BE2C (cell line): ENCODE measurements around the gene HSF2.

ENCODE experiments used
- DNase-seq: peaks from one replicate; pipeline ENCODE4 v3.0.0-alpha.2; 2020
- H3K27me3 ChIP-seq: fragments of 250-450 bp; sonication (Bioruptor Pico); 2 replicates; pipeline ENCODE4 v1.5.1; 2020; ENCODE audit warnings: mild to moderate bottlenecking
- H3K36me3 ChIP-seq: fragments of 250-450 bp; sonication (Bioruptor Pico); 2 replicates; pipeline ENCODE4 v1.5.1; 2020; ENCODE audit warnings: mild to moderate bottlenecking
- H3K4me1 ChIP-seq: fragments of 250-450 bp; sonication (Bioruptor Pico); 2 replicates; pipeline ENCODE4 v1.5.1; 2020
- H3K4me3 ChIP-seq: 2 replicates; pipeline ENCODE4 v1.5.1; 2011; ENCODE audit warnings: low read depth, low read length
- H3K9me3 ChIP-seq: fragments of 250-450 bp; sonication (Bioruptor Pico); 2 replicates; pipeline ENCODE4 v1.5.1; 2020
- TF ChIP-seq, protein P1 (sequence below): IDR thresholded peaks from 2 replicates; pipeline ENCODE4 v1.5.1; 2012; ENCODE audit warnings: mild to moderate bottlenecking, low read depth, low read length

Gene HSF2

DNA sequence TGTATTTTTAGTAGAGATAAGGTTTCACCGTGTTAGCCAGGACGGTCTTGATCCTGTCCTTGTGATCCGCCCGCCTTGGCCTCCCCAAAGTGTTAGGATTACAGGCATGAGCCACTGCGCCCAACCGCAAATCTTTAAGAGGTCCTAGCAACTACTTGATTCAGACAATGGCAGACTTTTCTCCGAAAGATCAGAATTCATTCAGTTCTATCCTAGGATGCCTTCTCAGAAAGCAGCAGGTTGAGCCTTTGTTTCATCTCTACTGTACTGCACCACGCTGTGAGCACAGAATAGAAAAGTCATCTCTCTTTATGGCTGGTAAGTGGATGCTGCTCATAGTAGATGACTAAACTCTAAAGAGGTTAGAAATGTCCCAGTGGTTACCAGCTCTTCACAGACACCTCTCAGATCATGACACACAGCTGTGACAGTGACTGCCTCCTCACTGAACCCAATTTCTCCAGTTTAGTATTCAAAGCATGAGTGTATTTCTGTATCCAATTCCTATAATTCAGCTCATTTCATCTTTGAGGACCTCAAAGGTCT is 6.0 kb upstream of the HSF2 start:
- no peaks in the 10 kb centered on the region for H3K36me3 ChIP-seq
- no peak for DNase-seq
- no peaks in the 10 kb centered on the region for H3K4me1 ChIP-seq
- H3K9me3 ChIP-seq, result no peaks in the 10 kb centered on the region
- no peak overlapping the region for H3K4me3 ChIP-seq
- TF ChIP-seq, protein P1, sequence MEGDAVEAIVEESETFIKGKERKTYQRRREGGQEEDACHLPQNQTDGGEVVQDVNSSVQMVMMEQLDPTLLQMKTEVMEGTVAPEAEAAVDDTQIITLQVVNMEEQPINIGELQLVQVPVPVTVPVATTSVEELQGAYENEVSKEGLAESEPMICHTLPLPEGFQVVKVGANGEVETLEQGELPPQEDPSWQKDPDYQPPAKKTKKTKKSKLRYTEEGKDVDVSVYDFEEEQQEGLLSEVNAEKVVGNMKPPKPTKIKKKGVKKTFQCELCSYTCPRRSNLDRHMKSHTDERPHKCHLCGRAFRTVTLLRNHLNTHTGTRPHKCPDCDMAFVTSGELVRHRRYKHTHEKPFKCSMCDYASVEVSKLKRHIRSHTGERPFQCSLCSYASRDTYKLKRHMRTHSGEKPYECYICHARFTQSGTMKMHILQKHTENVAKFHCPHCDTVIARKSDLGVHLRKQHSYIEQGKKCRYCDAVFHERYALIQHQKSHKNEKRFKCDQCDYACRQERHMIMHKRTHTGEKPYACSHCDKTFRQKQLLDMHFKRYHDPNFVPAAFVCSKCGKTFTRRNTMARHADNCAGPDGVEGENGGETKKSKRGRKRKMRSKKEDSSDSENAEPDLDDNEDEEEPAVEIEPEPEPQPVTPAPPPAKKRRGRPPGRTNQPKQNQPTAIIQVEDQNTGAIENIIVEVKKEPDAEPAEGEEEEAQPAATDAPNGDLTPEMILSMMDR, result no peak
- no peaks in the 10 kb centered on the region; the same call in 1 of the 2 replicates for H3K27me3 ChIP-seq

DNA sequence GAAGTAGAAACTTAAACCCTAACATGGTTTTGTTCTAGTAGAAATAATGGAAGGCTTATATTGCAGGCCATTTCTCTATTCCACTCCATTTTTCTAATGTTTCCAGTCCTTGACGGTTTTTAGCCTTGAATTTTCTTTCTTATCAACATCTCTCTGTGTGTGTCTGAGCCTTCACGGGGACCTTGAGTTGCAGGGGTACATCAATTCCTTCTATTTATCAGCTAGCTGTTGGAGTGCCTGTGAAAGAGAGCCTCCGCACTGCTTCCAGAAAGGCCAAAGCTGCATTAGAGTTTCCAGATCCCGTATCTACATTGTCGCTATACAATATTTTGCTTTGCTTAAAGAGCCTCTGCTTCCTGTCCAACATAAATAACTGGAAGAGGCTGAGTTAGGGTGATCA is 5.4 kb upstream of the HSF2 start:
- no peaks in the 10 kb centered on the region for H3K9me3 ChIP-seq
- H3K4me1 ChIP-seq, result peaks cover 3% of the 10 kb centered on the region; the same call in 1 of the 2 replicates
- no peak overlapping the region for H3K4me3 ChIP-seq
- H3K36me3 ChIP-seq, result no peaks in the 10 kb centered on the region
- no peaks in the 10 kb centered on the region; the same call in 1 of the 2 replicates for H3K27me3 ChIP-seq
- TF ChIP-seq, protein P1, result no peak
- no peak for DNase-seq

DNA sequence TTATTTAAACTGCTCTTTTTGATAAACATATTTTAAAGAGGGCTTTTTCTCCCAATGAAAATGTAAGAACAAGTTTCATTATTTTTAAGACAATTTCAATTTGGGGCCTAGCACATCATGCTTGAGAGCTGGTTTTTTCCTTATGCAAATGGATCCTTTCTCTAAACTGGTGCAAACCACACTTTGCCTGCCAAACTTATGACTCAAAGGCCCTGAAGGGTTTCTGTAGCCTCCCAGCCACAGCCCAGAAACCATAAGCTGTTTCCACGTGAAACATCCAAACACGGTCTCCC is 451 bp upstream of the HSF2 start:
- Histone ChIP-seq H3K4me1 (peaks cover 7% of the 10 kb centered on the region), H3K36me3 (peaks cover 2% of the 10 kb centered on the region; the same call in 1 of the 2 replicates), H3K9me3 (no peaks in the 10 kb centered on the region), H3K27me3 (no peaks in the 10 kb centered on the region), H3K4me3 (peak overlapping the region; percentile 29; the same call in 1 of the 2 replicates)
- TF ChIP-seq, protein P1, result no peak
- no peak for DNase-seq

- Histone ChIP-seq H3K36me3 (peaks cover 2% of the 10 kb centered on the region; the same call in 1 of the 2 replicates), H3K9me3 (no peaks in the 10 kb centered on the region), H3K4me3 (peak overlapping the region; percentile 95), H3K4me1 (peaks cover 7% of the 10 kb centered on the region), H3K27me3 (no peaks in the 10 kb centered on the region)
- no peak for DNase-seq
- TF ChIP-seq, protein P1, result no peak
These were observed 634 bp downstream of the HSF2 start for GRCh38 chr6:122400121-122400450.

GRCh38 chr6:122400462-122401089 is 1.1 kb downstream of the HSF2 start:
- Histone ChIP-seq H3K36me3 (peaks cover 2% of the 10 kb centered on the region; the same call in 1 of the 2 replicates), H3K4me1 (peaks cover 7% of the 10 kb centered on the region), H3K4me3 (peak overlapping the region; percentile 95), H3K9me3 (no peaks in the 10 kb centered on the region), H3K27me3 (no peaks in the 10 kb centered on the region)
- TF ChIP-seq, protein P1, result no peak
- DNase-seq, result no peak

- TF ChIP-seq, protein P1, result no peak
- no peaks in the 10 kb centered on the region for H3K27me3 ChIP-seq
- H3K4me1 ChIP-seq, result peaks cover 7% of the 10 kb centered on the region
- no peaks in the 10 kb centered on the region for H3K9me3 ChIP-seq
- H3K36me3 ChIP-seq, result peaks cover 2% of the 10 kb centered on the region; the same call in 1 of the 2 replicates
- DNase-seq, result no peak
- peak overlapping the region; percentile 95 for H3K4me3 ChIP-seq
These were observed 1.7 kb downstream of the HSF2 start for GRCh38 chr6:122401104-122401503.
